GM21723 (cell line): ENCODE measurements around the gene MCAM.

Source experiments
- ATAC-seq: cut with Tn5 transposase; IDR thresholded peaks from one replicate; pipeline ENCODE4 v1.9.1; 2021; ENCODE audit warnings: mild to moderate bottlenecking, moderate library complexity; ENCODE audit not compliant: unreplicated experiment

The MCAM gene

GRCh38 chr11:119316729-119317591 lies at the start of gene MCAM:
Gene MCAM, minus strand, starts transcription at chr11:119317130. Its CDS starts 29 bp downstream, at chr11:119317101.
- no peak for ATAC-seq

DNA sequence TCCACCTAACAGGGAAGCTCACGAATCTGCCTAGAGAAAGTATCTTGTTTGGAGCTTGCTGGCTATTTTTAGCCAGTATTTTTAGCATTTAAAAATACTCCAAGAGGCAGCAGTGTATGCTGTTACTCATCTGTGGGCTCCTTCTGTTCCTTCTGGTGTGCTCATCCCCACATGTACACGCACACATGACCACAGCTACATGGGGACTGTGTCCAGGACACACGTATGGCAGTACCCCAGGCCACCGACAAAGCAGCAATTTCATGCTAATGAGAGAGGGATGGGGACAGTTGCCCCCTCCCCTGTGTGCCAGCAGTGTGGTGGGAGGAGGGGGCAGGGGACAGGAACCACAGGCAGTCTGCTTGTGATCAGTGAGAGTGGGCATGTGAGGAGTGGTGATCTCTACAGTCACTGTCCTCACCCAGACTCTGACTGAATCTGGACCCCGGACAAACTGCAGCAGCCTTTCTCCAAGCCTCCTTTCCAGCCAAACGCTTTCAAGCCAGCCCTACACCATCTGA lies 48.2 kb upstream of the MCAM start:
- ATAC-seq, result no peak

DNA sequence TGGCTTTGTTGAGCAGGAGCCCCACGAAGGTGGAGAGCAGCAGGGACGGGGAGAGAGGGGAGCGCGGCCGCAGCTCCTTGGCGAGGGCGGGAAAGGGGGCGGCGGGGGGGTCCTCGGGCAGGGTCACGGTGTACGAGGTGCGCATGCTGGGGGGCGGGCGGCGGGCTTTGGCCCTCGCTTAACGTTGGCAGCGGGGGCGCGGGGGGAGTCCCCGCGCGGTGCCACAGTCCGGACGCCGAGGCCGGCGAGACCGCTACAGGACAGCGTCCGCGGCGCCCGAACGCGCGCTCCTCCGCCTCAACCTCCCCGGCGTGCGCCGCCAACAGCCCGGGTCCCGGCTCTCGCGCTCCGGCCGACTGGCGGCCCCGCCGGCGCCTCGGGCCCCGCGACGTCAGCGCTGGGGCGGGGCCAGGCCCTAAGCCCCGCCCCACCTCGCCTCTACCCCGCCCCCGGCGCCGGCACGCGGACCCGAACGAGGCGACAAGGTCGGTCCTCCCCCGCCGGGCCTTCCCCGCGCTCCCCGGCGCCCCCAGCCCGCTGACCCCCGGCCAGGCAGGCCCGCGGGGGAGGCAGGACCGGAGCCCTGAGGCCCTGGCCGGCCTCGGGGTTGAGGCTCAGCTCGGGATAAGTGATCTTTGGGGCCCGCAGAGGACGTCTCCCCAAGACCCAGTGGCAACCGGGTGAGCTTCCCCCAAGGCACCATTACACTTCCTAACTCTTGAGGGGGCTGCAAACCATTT lies 47.1 kb upstream of the MCAM start:
- ATAC-seq, result no peak

- no peak for ATAC-seq
These were observed 46.3 kb upstream of the MCAM start for GRCh38 chr11:119363081-119363850.

GRCh38 chr11:119362741-119363080 lies 45.8 kb upstream of the MCAM start:
- no peak for ATAC-seq

GRCh38 chr11:119361941-119362725 lies 45.2 kb upstream of the MCAM start:
- ATAC-seq, result no peak

- no peak for ATAC-seq
These were observed 44.3 kb upstream of the MCAM start for GRCh38 chr11:119361056-119361787.

DNA sequence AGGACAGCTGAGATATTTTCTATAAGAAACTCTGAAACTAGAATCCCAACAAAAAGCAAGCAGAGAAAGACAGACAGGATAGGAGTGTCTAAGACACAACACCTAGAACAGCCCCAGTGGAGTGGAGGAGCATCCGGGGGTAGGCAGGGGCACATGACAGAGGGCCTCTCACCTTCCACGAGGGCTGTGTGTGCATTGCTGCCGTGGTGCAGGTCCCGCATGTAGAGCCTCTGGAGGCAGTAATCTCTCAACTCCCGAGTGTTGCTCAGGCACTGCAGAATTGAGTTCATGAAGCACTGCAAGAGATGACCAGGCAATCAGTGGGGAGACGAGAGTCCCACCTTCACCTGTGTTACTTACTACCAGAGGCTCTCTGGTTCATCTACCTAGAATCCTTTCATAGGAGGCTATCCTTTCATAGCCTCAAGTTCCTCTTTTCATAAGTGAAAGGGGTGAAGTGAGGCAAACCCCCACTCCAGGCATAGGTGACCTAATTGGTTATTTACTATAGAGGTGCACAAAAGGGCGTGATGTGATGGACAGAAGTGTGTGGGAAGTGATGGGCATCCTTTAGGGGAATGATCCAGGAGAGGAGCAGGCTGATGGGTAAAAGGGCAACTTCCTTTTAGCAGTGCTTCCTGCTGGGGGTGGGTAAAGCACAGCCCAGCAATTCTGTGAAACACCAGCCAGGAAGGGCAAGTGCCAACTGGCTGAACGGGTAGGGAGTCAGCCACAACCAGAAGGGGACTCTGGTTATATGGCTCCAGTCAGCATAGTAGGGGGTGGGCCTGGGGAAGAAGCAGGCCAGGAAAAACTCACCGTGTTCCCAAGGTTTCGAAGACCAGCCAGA lies 42.7 kb upstream of the MCAM start:
- ATAC-seq, result no peak

DNA sequence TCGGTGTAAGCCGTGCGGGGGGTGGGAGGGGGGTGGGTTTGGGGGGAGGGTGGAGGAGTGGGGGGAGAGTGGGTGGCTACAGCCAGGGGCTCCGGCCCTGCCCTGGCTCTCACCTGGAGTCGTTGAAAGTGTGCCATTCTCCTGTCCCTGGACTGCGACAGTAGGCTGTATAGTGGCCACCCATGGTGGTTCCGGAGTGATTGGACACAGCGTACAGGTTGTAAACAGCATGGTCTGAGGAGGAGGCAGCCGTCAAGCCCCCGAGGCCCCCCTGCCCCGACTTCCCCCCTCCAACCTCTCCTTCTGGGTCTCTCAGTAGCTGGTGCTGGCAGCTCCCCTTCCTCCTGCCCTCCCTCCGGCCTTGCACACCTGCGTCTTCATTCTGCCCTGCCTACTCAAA lies 40.1 kb upstream of the MCAM start:
- ATAC-seq, result no peak

- peak; percentile 79 for ATAC-seq
These were observed 39.6 kb upstream of the MCAM start for GRCh38 chr11:119356349-119357031.

GRCh38 chr11:119355091-119355843 lies 38.3 kb upstream of the MCAM start:
- ATAC-seq, result no peak

- no peak for ATAC-seq
These were observed 35.9 kb upstream of the MCAM start for GRCh38 chr11:119352857-119353260.

DNA sequence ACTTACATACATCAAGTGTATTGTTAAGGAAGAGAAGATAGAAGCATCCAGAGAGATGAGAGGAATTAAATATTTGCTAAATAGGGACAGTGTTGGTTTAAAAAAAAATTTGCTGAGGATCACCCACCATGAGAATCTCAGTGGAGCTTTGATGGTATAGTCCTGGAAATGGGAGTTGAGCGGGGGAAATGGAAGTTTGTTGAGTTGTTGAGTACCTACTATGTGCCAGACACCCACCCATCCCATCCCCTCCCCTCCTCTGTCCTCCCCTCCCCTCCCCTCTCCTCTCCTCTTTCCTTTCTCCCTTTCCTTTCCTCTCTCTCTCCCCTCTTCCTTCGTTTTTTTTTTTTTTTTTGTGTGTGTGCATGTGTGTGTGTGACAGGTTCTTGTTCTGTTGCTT lies 34.3 kb upstream of the MCAM start:
- no peak for ATAC-seq

DNA sequence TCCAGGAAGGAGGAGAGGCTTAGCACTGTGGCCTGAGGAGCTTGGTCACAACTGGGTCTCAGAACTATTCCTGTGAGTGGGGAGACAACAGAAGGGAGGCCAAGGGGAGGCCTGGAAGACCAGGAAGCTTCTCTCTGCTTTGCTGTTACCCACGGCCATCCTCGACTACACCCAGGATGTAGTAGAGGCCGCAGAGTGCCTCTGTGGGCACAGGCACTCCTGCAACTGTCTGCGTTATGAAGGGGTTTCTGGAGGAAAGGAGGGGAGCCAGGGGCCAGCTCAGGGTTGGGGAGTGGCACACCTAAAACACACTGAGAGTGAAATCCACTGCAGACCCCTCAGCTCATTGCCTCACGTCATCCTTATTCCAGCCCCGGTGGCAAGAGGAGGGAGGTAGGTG lies 33.4 kb upstream of the MCAM start:
- ATAC-seq, result no peak

DNA sequence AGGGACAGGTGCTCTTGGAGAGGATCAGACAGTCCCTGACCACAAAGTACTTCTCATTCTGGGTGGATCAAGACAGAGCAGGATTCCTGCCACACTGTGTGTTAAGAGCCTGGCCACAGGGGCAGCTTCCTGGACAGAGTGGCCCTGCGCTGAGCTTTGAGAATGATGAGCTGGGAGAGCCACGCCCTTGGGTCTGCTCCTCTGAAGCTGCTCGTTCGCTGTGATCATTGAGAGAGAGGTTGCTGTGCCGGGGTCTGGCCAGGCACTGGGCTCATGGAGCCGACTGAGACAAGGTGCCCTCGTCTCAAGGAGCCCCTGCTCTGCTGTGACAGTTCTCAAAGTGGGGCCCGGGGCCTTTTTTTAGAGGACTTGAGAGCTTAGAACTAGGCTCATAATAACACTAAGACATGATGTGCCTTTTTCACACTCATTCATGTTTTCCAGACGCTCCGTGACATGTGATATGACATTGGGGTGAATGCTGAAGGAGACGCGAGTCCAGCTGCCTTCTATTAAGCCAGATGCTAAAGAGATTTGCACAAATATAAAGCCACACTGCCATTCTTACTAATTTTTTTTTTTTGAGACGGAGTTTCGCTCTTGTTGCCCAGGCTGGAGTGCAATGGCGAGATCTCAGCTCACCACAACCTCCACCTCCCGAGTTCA lies 31.1 kb upstream of the MCAM start:
- ATAC-seq, result no peak

DNA sequence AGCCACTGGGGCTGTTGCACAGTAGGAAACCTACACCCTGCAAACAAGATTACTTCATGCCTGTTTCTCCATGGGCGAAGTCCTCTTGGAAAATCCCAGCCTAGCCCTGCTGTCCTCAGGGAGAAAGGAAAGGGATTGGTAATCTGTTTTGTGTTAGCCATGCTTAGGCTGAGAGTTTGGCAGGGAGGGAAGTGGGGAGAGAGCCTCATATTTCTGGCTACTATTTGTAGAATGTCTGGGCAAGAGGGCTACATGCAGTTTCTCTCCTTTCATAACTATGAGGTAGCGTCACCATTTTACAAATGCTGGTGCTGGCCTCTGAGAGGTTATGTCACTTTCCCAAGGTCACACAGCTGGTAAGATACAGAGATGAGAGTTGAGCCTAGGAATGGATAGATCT lies 30.3 kb upstream of the MCAM start:
- no peak for ATAC-seq

DNA sequence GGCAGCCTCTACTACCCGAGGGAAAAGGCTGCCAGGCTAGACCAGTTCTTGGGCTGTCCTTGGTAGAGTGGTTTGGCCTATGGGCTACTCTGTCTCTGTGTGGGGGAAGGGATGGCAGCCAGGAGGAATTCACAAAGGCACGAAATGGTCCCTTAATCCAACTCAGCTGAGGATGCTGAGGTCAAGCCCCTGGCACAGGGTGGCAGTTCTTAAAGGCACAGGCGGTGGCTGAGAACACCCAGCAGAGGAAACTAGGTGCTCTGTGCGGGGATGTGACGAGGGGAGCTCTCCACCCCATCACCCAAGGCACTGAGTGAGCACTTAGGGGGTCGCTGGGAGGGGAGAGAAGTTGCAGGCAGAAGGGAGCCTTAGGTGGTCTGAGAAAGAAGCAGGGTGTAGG lies 29.7 kb upstream of the MCAM start, which contains the start of gene MFRP:
MFRP (minus strand) TSS at position 101 of the 400 bp plus-strand sequence. CDS start 192 bp downstream, outside the sequence.
- ATAC-seq, result no peak
